Caco-2 (cell line): ENCODE results near the gene SARNP. TPM values are rescaled to one million over a fixed set of nuclear protein-coding genes. Genes with fewer than 3 reads are reported as not detected.

Experiments used
- BruUV-seq: library from RNA; stranded (reverse); fragments of 400-500 nt; replicated peaks from 2 replicates; lab custom pipeline; 2021; lab: Mats Ljungman, UMichigan
- CTCF ChIA-PET: fragments of 300-600 bp; sonication (Branson Sonifier 250); formaldehyde crosslinking; loops from one replicate; lab custom pipeline; 2022; ENCODE audit warnings: antibody characterized with exemption; lab: Charles Lee
- POLR2A ChIA-PET: fragments of 300-600 bp; sonication (Branson Sonifier 250); formaldehyde crosslinking; loops from one replicate; lab custom pipeline; 2022; ENCODE audit warnings: antibody characterized with exemption; lab: Charles Lee
- DNase-seq, 2 experiments: peaks; one replicate each; pipeline versions ENCODE4 v3.0.0 to v3.0.0-alpha.2; 2020 to 2022
- H3K27me3 ChIP-seq: replicated peaks from 2 replicates; pipeline ENCODE4 v1.6.0; 2011; ENCODE audit warnings: low read length; ENCODE audit not compliant: control insufficient read depth, insufficient read depth
- H3K36me3 ChIP-seq: 2 replicates; pipeline ENCODE4 v1.5.1; 2011; ENCODE audit warnings: low read length; ENCODE audit not compliant: control insufficient read depth, insufficient read depth
- H3K4me1 ChIP-seq: fragments of 250-450 bp; sonication (Bioruptor Pico); 2 replicates; pipeline ENCODE4 v1.5.1; 2020; ENCODE audit warnings: mild to moderate bottlenecking
- H3K4me3 ChIP-seq: 2 replicates; pipeline ENCODE4 v1.5.1; 2011; ENCODE audit warnings: low read depth, mild to moderate bottlenecking, control low read depth, low read length
- H3K9me3 ChIP-seq: fragments of 250-450 bp; sonication (Bioruptor Pico); 2 replicates; pipeline ENCODE4 v1.5.1; 2020; ENCODE audit warnings: mild to moderate bottlenecking, moderate library complexity
- H3K27ac Mint-ChIP-seq: one replicate; pipeline ENCODE4 v1.8.0; 2022; ENCODE audit warnings: mixed read lengths; ENCODE audit not compliant: unreplicated experiment
- H3K27me3 Mint-ChIP-seq: one replicate; pipeline ENCODE4 v1.8.0; 2022; ENCODE audit warnings: mixed read lengths; ENCODE audit not compliant: insufficient read depth, unreplicated experiment
- H3K36me3 Mint-ChIP-seq: one replicate; pipeline ENCODE4 v1.8.0; 2022; ENCODE audit warnings: mild to moderate bottlenecking, mixed read lengths; ENCODE audit not compliant: insufficient read depth, unreplicated experiment
- H3K4me1 Mint-ChIP-seq: one replicate; pipeline ENCODE4 v1.8.0; 2022; ENCODE audit warnings: low read depth, mixed read lengths; ENCODE audit not compliant: unreplicated experiment
- H3K4me3 Mint-ChIP-seq: one replicate; pipeline ENCODE4 v1.8.0; 2022; ENCODE audit warnings: mild to moderate bottlenecking, moderate library complexity, mixed read lengths; ENCODE audit not compliant: unreplicated experiment
- H3K9me3 Mint-ChIP-seq: one replicate; pipeline ENCODE4 v1.8.0; 2022; ENCODE audit warnings: mixed read lengths; ENCODE audit not compliant: unreplicated experiment
- intact Hi-C: fragments of 100-400 bp; cut with micrococcal nuclease; formaldehyde crosslinking; loops from one replicate; pipeline ENCODE4 v1.10.0; 2022; ENCODE audit not compliant: unreplicated experiment
- total RNA-seq: library from RNA; stranded (reverse); gene quantifications from 2 replicates; pipeline ENCODE4 v1.2.3, GENCODE V29; 2022
- TF ChIP-seq, protein P1 (sequence below), 2 experiments: fragments of 200-600 bp in 1 of 2; IDR thresholded peaks; 1 replicate in 1 of 2; 2 replicates in 1 of 2; pipeline versions ENCODE4 v1.5.1 to v1.8.0; 2011 to 2022; ENCODE audit warnings: antibody characterized with exemption in 1 of 2, control low read depth in 1 of 2, inconsistent platforms in 1 of 2, low read depth in 1 of 2, low read length in 1 of 2, mild to moderate bottlenecking in 1 of 2, moderate library complexity in 1 of 2; ENCODE audit not compliant: insufficient read depth in 1 of 2, severe bottlenecking in 1 of 2, unreplicated experiment in 1 of 2

The SARNP gene
- total RNA-seq, 1 experiment from 2014 or later, result 77.6 TPM

DNA sequence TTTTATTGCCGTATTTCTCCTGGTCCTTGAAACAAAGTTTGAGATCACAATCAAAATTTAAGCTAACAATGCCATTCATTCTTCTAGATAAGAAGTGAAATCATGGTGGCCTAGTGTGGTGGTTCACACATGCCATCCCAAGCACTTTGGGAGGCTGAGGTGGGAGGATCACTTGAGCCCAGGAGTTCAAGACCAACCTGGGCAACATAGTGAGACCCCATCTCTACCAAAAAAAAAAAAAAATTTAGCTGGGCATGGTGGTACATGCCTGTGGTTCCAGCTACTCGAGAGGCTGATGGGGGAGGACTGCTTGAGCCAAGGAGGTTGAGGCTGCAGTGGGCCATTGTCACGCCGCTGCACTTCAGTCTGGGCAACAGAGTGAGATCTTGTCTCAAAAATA, 50.4 kb downstream of the SARNP start:
- Histone ChIP-seq H3K4me1 (no peaks in the 10 kb centered on the region), H3K27me3 (no peaks in the 10 kb centered on the region), H3K4me3 (no peak overlapping the region), H3K36me3 (peaks cover 2% of the 10 kb centered on the region; the same call in 1 of the 2 replicates), H3K9me3 (no peaks in the 10 kb centered on the region)
- no TSS peak for BruUV-seq
- H3K4me3 Mint-ChIP-seq, result no peak overlapping the region
- ChIA-PET POLR2A (interaction anchor here (0.6 kb wide), 1 partner anchor 543 kb away, joined by 3 read pairs; no protein-coding TSS in a partner anchor), CTCF (no interaction called here)
- intact Hi-C loops, result no loop called here
- no peak overlapping the region for H3K27ac Mint-ChIP-seq
- H3K9me3 Mint-ChIP-seq, result no peaks in the 10 kb centered on the region
- TF ChIP-seq, protein P1, sequence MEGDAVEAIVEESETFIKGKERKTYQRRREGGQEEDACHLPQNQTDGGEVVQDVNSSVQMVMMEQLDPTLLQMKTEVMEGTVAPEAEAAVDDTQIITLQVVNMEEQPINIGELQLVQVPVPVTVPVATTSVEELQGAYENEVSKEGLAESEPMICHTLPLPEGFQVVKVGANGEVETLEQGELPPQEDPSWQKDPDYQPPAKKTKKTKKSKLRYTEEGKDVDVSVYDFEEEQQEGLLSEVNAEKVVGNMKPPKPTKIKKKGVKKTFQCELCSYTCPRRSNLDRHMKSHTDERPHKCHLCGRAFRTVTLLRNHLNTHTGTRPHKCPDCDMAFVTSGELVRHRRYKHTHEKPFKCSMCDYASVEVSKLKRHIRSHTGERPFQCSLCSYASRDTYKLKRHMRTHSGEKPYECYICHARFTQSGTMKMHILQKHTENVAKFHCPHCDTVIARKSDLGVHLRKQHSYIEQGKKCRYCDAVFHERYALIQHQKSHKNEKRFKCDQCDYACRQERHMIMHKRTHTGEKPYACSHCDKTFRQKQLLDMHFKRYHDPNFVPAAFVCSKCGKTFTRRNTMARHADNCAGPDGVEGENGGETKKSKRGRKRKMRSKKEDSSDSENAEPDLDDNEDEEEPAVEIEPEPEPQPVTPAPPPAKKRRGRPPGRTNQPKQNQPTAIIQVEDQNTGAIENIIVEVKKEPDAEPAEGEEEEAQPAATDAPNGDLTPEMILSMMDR (IDR thresholded peaks at IDR 0.05; ENCODE audit: insufficient read depth in 1 of 2, low read depth in 1 of 2, low read length in 1 of 2, severe bottlenecking in 1 of 2, unreplicated experiment in 1 of 2), result no peak
- H3K4me1 Mint-ChIP-seq, result peaks cover 7% of the 10 kb centered on the region
- H3K36me3 Mint-ChIP-seq, result peaks cover 57% of the 10 kb centered on the region
- no peaks in the 10 kb centered on the region for H3K27me3 Mint-ChIP-seq
- no peak for DNase-seq

DNA sequence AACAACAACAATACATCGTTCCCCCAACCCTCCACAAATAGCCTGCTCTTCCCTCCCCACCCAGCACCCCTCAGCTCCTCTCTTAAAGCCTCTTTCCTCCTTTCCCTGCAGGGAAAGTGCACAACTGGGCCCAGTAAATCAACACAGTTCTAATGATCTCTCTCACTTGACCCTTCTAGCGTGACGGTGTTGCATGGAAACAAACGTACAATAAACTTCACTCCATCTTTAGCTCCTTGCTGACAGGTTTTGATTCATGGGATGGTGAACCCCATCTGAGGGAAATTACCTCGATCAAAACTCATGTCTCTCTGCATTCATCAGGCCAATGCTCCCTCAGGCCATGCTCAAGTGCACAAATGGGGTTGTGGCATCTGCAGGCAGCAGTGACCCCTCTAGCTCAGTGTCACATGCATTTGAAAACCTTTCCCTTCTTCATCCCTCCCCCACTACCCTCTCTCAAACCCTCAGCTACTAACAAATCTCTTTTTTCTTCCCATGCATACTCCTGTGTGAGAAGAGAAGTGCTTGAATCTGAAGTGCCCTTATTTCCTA, 51.7 kb downstream of the SARNP start:
- peaks cover 55% of the 10 kb centered on the region for H3K36me3 Mint-ChIP-seq
- CTCF ChIA-PET, result no interaction called here

DNA sequence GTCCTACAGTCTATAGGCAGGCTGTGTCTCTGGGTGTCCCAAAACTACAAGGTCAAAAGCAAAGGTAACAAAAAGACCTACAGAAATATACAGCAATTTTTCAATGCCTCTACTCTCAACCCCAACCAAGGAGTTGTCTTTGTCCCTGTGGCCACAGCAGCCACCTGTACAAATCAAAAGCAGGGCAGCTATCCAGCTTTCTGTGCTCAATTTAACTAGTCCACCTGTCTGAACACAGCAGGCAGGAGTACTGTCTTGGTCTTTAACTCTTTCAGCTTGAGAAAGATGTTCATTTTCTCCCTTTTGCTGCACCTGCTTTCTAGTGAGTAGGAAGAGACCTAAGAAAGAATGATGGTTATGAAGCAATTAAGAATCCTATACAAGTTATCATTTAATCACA, 54.9 kb downstream of the SARNP start:
- intact Hi-C loops, result no loop called here
- no peak for DNase-seq
- ChIA-PET CTCF (no interaction called here), POLR2A (no interaction called here)
- Mint-ChIP-seq H3K27ac (no peak overlapping the region), H3K36me3 (peaks cover 72% of the 10 kb centered on the region), H3K4me1 (no peaks in the 10 kb centered on the region), H3K9me3 (no peaks in the 10 kb centered on the region), H3K4me3 (no peak overlapping the region), H3K27me3 (no peaks in the 10 kb centered on the region)
- Histone ChIP-seq H3K36me3 (peaks cover under 1% of the 10 kb centered on the region; the same call in 1 of the 2 replicates), H3K27me3 (no peaks in the 10 kb centered on the region), H3K4me3 (no peak overlapping the region), H3K4me1 (no peaks in the 10 kb centered on the region), H3K9me3 (no peaks in the 10 kb centered on the region)
- BruUV-seq, result no TSS peak
- TF ChIP-seq, protein P1 (IDR thresholded peaks at IDR 0.05; ENCODE audit: insufficient read depth in 1 of 2, low read depth in 1 of 2, low read length in 1 of 2, severe bottlenecking in 1 of 2, unreplicated experiment in 1 of 2), result no peak

More for the DNA sequence above, 51.7 kb downstream of the SARNP start:
- TF ChIP-seq, protein P1 (IDR thresholded peaks at IDR 0.05; ENCODE audit: insufficient read depth in 1 of 2, low read depth in 1 of 2, low read length in 1 of 2, severe bottlenecking in 1 of 2, unreplicated experiment in 1 of 2), result no peak
- H3K4me1 Mint-ChIP-seq, result peaks cover 7% of the 10 kb centered on the region
- Histone ChIP-seq H3K9me3 (no peaks in the 10 kb centered on the region), H3K27me3 (no peaks in the 10 kb centered on the region), H3K36me3 (peaks cover 2% of the 10 kb centered on the region; the same call in 1 of the 2 replicates), H3K4me1 (no peaks in the 10 kb centered on the region), H3K4me3 (no peak overlapping the region)
- intact Hi-C loops, result no loop called here
- H3K27me3 Mint-ChIP-seq, result no peaks in the 10 kb centered on the region
- no TSS peak for BruUV-seq
- H3K4me3 Mint-ChIP-seq, result no peak overlapping the region
- H3K27ac Mint-ChIP-seq, result peak overlapping the region; percentile 11
- DNase-seq, result no peak
- POLR2A ChIA-PET, result no interaction called here
- no peaks in the 10 kb centered on the region for H3K9me3 Mint-ChIP-seq
